HEK293T (cell line): Measurements from ENCODE around the gene SEMA4C.

Source experiments
- ARNT ChIP-seq: fragments of 450-650 bp; IDR thresholded peaks from 2 replicates; pipeline ENCODE4 v1.6.1; 2017; ENCODE audit warnings: mild to moderate bottlenecking
- BHLHE40 ChIP-seq: fragments of 450-650 bp; IDR thresholded peaks from 2 replicates; pipeline ENCODE4 v1.6.1; 2016; ENCODE audit warnings: mild to moderate bottlenecking, moderate library complexity, borderline replicate concordance
- FOXM1 ChIP-seq: fragments of 450-650 bp; IDR thresholded peaks from 2 replicates; pipeline ENCODE4 v1.6.1; 2017; ENCODE audit warnings: mild to moderate bottlenecking, borderline replicate concordance
- LEF1 ChIP-seq: fragments of 450-650 bp; IDR thresholded peaks from 2 replicates; pipeline ENCODE4 v1.6.1; 2017; ENCODE audit warnings: mild to moderate bottlenecking, borderline replicate concordance
- SP1 ChIP-seq: fragments of 450-650 bp; IDR thresholded peaks from 2 replicates; pipeline ENCODE4 v1.6.1; 2017
- SUZ12 ChIP-seq: fragments of 450-650 bp; IDR thresholded peaks from 2 replicates; pipeline ENCODE4 v1.6.1; 2016; ENCODE audit warnings: mild to moderate bottlenecking
- TARDBP ChIP-seq: fragments of 450-650 bp; IDR thresholded peaks from 2 replicates; pipeline ENCODE4 v1.6.1; 2016

DNA sequence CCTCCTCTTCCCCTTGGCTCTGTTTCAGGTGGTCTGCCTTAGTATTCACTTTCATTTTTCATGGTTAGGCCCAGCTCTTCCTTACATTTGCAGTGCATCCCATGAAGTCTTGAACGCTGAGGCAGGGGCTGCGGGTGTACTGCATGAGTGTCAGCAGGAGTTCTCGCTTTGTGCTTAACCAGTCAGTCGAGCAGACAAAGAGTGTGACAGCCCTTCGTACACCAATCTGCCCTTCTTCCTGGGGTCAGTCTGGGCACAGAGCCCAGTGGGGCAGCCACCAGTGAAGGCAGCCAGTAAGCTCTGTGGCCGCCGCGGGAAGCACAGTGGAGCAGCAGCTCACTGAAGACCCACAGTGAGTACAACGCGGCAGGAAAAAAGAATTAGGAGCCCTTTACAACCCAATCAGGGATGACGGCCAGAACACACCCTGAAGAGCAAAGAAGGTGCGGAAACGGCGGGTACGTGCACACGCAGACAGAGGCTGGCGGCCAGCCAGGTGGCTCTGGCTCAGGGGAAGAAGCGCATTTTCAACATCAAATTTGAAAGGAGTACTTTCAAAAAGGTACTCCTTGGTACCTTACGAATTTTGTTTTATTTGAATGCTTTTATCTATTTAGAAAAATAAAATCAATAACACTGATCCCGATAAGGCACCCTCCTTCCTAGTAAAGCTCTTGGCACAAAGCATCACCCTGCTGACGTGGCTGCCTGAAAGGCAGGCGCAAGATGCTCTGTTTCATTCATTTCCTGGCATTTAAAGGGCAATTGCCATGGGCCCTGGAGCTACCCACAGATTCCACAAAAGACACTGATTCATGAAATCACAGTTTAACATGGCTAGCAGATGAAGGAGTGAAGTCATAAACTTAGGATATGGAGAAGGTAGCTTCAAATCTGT is 47.0 kb upstream of the SEMA4C start:
- TF ChIP-seq FOXM1 (no peak), SP1 (no peak), LEF1 (no peak), SUZ12 (no peak), BHLHE40 (no peak), ARNT (no peak), TARDBP (no peak)
